CD14-positive monocyte (primary cell): ENCODE results near the gene INSYN2B. TPM values are rescaled to one million over a fixed set of nuclear protein-coding genes. Genes with fewer than 3 reads are reported as not detected.

Source experiments
- DNase-seq, 3 donors: peaks; one replicate each; pipeline ENCODE4 v3.0.0-alpha.2; 2011 to 2022
- H2AFZ ChIP-seq: 2 replicates; pipeline ENCODE4 v1.6.0; 2012; ENCODE audit warnings: mild to moderate bottlenecking, low read depth, low read length, inconsistent platforms; ENCODE audit not compliant: insufficient read depth, poor library complexity, severe bottlenecking
- H3K27ac ChIP-seq, 2 donors: 1 replicate in 1 of 2; 2 replicates in 1 of 2; pipeline ENCODE4 v1.5.1; 2012 to 2013; ENCODE audit warnings: low read length in 2 of 2, control low read depth in 1 of 2, inconsistent platforms in 1 of 2, low read depth in 1 of 2, mild to moderate bottlenecking in 1 of 2
- H3K27me3 ChIP-seq, 2 donors: one replicate each; pipeline versions ENCODE4 v1.6.0 to v1.6.1; 2011 to 2013; ENCODE audit warnings: low read length in 2 of 2; ENCODE audit not compliant: control insufficient read depth in 2 of 2, insufficient read depth in 2 of 2
- H3K36me3 ChIP-seq, 2 donors: replicated peaks in 1 of 2; 1 replicate in 1 of 2; 2 replicates in 1 of 2; pipeline versions ENCODE4 v1.5.1 to v1.6.1; 2012 to 2013; ENCODE audit warnings: low read length in 2 of 2, control low read depth in 1 of 2, inconsistent platforms in 1 of 2, mild to moderate bottlenecking in 1 of 2; ENCODE audit not compliant: insufficient read depth in 2 of 2, control insufficient read depth in 1 of 2
- H3K4me1 ChIP-seq, 2 donors: 1 replicate in 1 of 2; 2 replicates in 1 of 2; pipeline versions ENCODE4 v1.5.1 to v1.6.1; 2012 to 2013; ENCODE audit warnings: low read length in 2 of 2, control low read depth in 1 of 2, inconsistent platforms in 1 of 2, mild to moderate bottlenecking in 1 of 2, moderate library complexity in 1 of 2; ENCODE audit not compliant: insufficient read depth in 2 of 2, control insufficient read depth in 1 of 2
- H3K4me2 ChIP-seq: replicated peaks from 2 replicates; pipeline ENCODE3; 2012; ENCODE audit warnings: low read length, moderate library complexity, mild to moderate bottlenecking; ENCODE audit not compliant: poor library complexity, severe bottlenecking; ENCODE audit errors: extremely low read depth
- H3K4me3 ChIP-seq, 3 experiments: fragments of 200-600 bp in 1 of 3; sonication (generic) in 1 of 3; replicated peaks in 1 of 3; 1 replicate in 2 of 3; 2 replicates in 1 of 3; pipeline ENCODE4 v1.5.1; 2011 to 2013; ENCODE audit warnings: low read length in 3 of 3, mild to moderate bottlenecking in 3 of 3, control low read depth in 2 of 3, low read depth in 2 of 3, inconsistent platforms in 1 of 3, moderate library complexity in 1 of 3
- H3K79me2 ChIP-seq: 2 replicates; pipeline ENCODE4 v1.6.0; 2012; ENCODE audit warnings: mild to moderate bottlenecking, control low read depth, inconsistent platforms, low read length, moderate library complexity; ENCODE audit not compliant: insufficient read depth
- H3K9ac ChIP-seq: 2 replicates; pipeline ENCODE4 v1.6.0; 2017; ENCODE audit warnings: low read length, mild to moderate bottlenecking; ENCODE audit not compliant: insufficient read depth, poor library complexity, severe bottlenecking
- H3K9me3 ChIP-seq, 2 donors: replicated peaks in 1 of 2; 1 replicate in 1 of 2; 2 replicates in 1 of 2; pipeline versions ENCODE4 v1.5.1 to v1.6.1; 2012 to 2013; ENCODE audit warnings: low read length in 2 of 2, control low read depth in 1 of 2; ENCODE audit not compliant: control insufficient read depth in 1 of 2, insufficient read depth in 1 of 2
- H4K20me1 ChIP-seq: 2 replicates; pipeline ENCODE4 v1.6.0; 2012; ENCODE audit warnings: mild to moderate bottlenecking, low read length, control low read depth, moderate library complexity; ENCODE audit not compliant: insufficient read depth
- H3K27ac Mint-ChIP-seq, 7 donors: one replicate each; pipeline ENCODE4 v1.8.0; 2020; ENCODE audit warnings: mild to moderate bottlenecking in 7 of 7, mixed read lengths in 7 of 7, moderate library complexity in 6 of 7, inconsistent platforms in 2 of 7
- H3K27me3 Mint-ChIP-seq, 3 donors: one replicate each; pipeline ENCODE4 v1.8.0; 2021 to 2022; ENCODE audit warnings: low read depth in 3 of 3, mild to moderate bottlenecking in 3 of 3, mixed read lengths in 3 of 3, moderate library complexity in 3 of 3, inconsistent platforms in 1 of 3
- H3K36me3 Mint-ChIP-seq, 2 donors: one replicate each; pipeline ENCODE4 v1.8.0; 2020; ENCODE audit warnings: mixed read lengths in 2 of 2, inconsistent platforms in 1 of 2, mild to moderate bottlenecking in 1 of 2
- H3K4me1 Mint-ChIP-seq: one replicate; pipeline ENCODE4 v1.8.0; 2020; ENCODE audit warnings: mild to moderate bottlenecking, mixed read lengths
- H3K4me3 Mint-ChIP-seq, 2 donors: one replicate each; pipeline ENCODE4 v1.8.0; 2020; ENCODE audit warnings: mild to moderate bottlenecking in 2 of 2, mixed read lengths in 2 of 2, moderate library complexity in 1 of 2
- H3K9me3 Mint-ChIP-seq, 7 donors: one replicate each; pipeline ENCODE4 v1.8.0; 2020 to 2022; ENCODE audit warnings: mixed read lengths in 7 of 7, mild to moderate bottlenecking in 6 of 7, moderate library complexity in 6 of 7, inconsistent platforms in 2 of 7
- WGBS: methylation state at CpG from one replicate; pipeline ENCODE4 v1.1.5; 2013; ENCODE audit warnings: missing lambda C conversion rate; ENCODE audit not compliant: insufficient coverage; 5-methylcytosine and 5-hydroxymethylcytosine counted together
- intact Hi-C, 2 donors: fragments of 100-400 bp; cut with micrococcal nuclease; formaldehyde crosslinking; loops; one replicate each; pipeline versions ENCODE4 v1.15.0 to v1.15.1; 2023
- polyA plus RNA-seq, 3 donors: library from polyadenylated mRNA; depleted of rRNA in 1 of 3; unstranded in 2 of 3; stranded (reverse) in 1 of 3; fragments of 300-500 nt in 2 of 3; fragments of >200 nt in 1 of 3; fragmentation: Illumina TruSeq in 2 of 3; gene quantifications; 1 replicate in 2 of 3; 2 replicates in 1 of 3; pipeline ENCODE4 v1.2.3, GENCODE V29; 2012 to 2021
- TF ChIP-seq, protein P1 (sequence below): fragments of 200-600 bp; IDR thresholded peaks from one replicate; pipeline ENCODE4 v1.8.0; 2022; ENCODE audit warnings: antibody characterized with exemption, mild to moderate bottlenecking

Gene INSYN2B
- polyA plus RNA-seq, 3 donors, result 0.17 TPM; not detected in 2

DNA sequence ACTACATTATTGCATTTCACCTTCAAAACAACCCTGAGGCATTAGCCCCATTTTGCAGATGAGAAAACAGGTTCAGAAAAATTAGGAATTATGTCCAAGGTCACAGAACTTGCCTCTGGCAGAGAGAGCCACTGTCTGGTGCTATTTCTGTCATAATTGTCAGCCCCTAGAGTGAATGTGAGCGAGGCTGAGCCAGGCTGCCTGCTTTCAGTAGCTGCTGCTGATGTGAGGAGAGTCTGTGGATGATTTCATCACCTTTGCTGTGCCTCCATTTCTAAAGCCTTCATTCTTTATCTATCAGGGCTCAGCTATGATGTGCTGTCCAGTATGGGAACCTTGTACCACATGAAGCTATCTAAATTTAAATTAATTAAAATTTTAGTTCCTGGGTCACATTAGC is 71.4 kb downstream of the INSYN2B start:
- Mint-ChIP-seq H3K36me3 (peaks cover 18 to 38% of the 10 kb centered on the region in 2 donors), H3K27me3 (no peaks in the 10 kb centered on the region), H3K4me1 (peaks cover 4% of the 10 kb centered on the region), H3K27ac (no peak overlapping the region), H3K4me3 (no peak overlapping the region), H3K9me3 (no peaks in the 10 kb centered on the region)
- TF ChIP-seq, protein P1, sequence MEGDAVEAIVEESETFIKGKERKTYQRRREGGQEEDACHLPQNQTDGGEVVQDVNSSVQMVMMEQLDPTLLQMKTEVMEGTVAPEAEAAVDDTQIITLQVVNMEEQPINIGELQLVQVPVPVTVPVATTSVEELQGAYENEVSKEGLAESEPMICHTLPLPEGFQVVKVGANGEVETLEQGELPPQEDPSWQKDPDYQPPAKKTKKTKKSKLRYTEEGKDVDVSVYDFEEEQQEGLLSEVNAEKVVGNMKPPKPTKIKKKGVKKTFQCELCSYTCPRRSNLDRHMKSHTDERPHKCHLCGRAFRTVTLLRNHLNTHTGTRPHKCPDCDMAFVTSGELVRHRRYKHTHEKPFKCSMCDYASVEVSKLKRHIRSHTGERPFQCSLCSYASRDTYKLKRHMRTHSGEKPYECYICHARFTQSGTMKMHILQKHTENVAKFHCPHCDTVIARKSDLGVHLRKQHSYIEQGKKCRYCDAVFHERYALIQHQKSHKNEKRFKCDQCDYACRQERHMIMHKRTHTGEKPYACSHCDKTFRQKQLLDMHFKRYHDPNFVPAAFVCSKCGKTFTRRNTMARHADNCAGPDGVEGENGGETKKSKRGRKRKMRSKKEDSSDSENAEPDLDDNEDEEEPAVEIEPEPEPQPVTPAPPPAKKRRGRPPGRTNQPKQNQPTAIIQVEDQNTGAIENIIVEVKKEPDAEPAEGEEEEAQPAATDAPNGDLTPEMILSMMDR, result no peak
- Histone ChIP-seq H2AFZ (no peak overlapping the region), H4K20me1 (peaks cover 100% of the 10 kb centered on the region), H3K27me3 (no peaks in the 10 kb centered on the region), H3K27ac (no peak overlapping the region), H3K4me2 (no peak overlapping the region), H3K4me1 (no peaks in the 10 kb centered on the region), H3K9ac (no peak overlapping the region), H3K36me3 (peaks cover 10 to 52% of the 10 kb centered on the region in 2 donors), H3K79me2 (peaks cover 11% of the 10 kb centered on the region), H3K9me3 (no peaks in the 10 kb centered on the region), H3K4me3 (no peak overlapping the region)
- intact Hi-C loops, result no loop called here
- no CpG with 5 or more reads among the region's 1 CpG for WGBS
- DNase-seq, result no peak

DNA sequence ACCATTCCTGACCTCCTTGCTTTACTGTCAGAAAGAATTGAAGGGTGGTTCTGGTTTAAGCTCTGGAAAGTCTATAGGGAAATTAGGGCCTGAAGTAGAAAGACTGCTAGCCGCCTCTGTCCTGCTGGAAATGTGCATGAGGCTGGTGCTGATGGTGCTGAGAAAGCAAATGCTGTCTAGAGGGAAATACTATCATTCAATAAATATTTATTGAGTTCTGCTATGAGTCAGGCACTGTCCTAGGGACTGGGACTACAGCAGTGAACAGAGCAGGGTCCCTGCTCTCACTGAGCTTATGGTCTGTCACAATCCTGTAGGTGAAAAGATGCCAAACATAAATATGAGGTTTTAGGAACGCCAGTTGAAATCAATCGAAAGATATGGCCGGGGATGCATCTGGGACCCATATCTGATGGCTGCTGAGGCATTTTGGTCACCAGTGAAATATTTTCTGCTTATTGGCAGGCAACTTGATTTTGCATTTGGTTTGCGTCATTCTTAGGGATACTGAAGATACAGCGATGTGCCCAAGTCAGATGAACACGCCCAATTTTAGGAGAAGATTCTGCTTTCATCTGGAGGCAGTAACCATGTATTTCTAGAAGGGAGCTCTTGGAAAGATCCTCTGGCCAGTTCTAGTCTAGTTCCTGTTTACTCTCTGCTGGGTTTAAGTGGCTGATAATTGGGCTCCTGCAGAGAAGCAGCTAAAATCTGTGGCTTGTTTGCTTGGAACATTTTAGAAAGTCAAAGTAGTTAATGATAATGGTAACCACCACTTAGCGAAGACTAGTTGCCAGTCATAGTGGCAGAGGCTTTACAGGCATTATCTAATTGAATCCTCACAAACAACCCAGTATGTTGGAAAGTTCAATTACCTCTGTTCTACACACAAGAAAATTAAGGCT is 73.3 kb downstream of the INSYN2B start:
- TF ChIP-seq, protein P1, result no peak
- no peak overlapping the region for H3K27ac ChIP-seq
- Mint-ChIP-seq H3K9me3 (no peaks in the 10 kb centered on the region), H3K4me1 (peaks cover 9% of the 10 kb centered on the region), H3K27ac (peak overlapping the region in 1 of 7 donors; percentile 29), H3K4me3 (no peak overlapping the region), H3K36me3 (peaks cover 14 to 45% of the 10 kb centered on the region in 2 donors), H3K27me3 (no peaks in the 10 kb centered on the region)
- H3K27me3 ChIP-seq, result no peaks in the 10 kb centered on the region
- no peaks in the 10 kb centered on the region for H3K4me1 ChIP-seq
- peaks cover 10 to 60% of the 10 kb centered on the region in 2 donors for H3K36me3 ChIP-seq
- H3K79me2 ChIP-seq, result peaks cover 15% of the 10 kb centered on the region
- WGBS, result 95% methylated on average over 6 of the region's 8 CpGs
- no peak for DNase-seq
- no peak overlapping the region for H3K4me2 ChIP-seq
- H4K20me1 ChIP-seq, result peaks cover 100% of the 10 kb centered on the region
- no peak overlapping the region for H2AFZ ChIP-seq
- H3K4me3 ChIP-seq, result no peak overlapping the region
- H3K9ac ChIP-seq, result no peak overlapping the region
- intact Hi-C loops, result no loop called here
- H3K9me3 ChIP-seq, result no peaks in the 10 kb centered on the region
